GM18858 (cell line): ENCODE results near the gene WWTR1.
A peak's percentile ranks its signal among the peaks of the same experiment; 100 is the strongest.

Experiments
- ATAC-seq: cut with Tn5 transposase; IDR thresholded peaks from one replicate; pipeline ENCODE4 v1.9.1; 2021; ENCODE audit not compliant: unreplicated experiment

The WWTR1 gene

GRCh38 chr3:149596134-149596770, 61.6 kb downstream of the WWTR1 start:
- ATAC-seq: no peak

- no peak for ATAC-seq
Observed at GRCh38 chr3:149593418-149594160, 64.2 kb downstream of the WWTR1 start.

- no peak for ATAC-seq
Observed at GRCh38 chr3:149592758-149593240, 65.0 kb downstream of the WWTR1 start.

GRCh38 chr3:149590691-149591441, 67.0 kb downstream of the WWTR1 start:
- ATAC-seq: no peak

GRCh38 chr3:149589332-149589731, 68.5 kb downstream of the WWTR1 start:
- ATAC-seq: no peak

GRCh38 chr3:149588909-149589308, 68.9 kb downstream of the WWTR1 start:
- no peak for ATAC-seq

GRCh38 chr3:149587383-149587782, 70.4 kb downstream of the WWTR1 start:
- ATAC-seq: no peak

GRCh38 chr3:149586871-149587270, 71.0 kb downstream of the WWTR1 start:
- no peak for ATAC-seq

GRCh38 chr3:149585401-149585726, 72.5 kb downstream of the WWTR1 start:
- ATAC-seq: peak; percentile 93

- ATAC-seq: no peak
Observed at GRCh38 chr3:149583921-149584635, 73.7 kb downstream of the WWTR1 start.

GRCh38 chr3:149582395-149582794, 75.4 kb downstream of the WWTR1 start:
- no peak for ATAC-seq

GRCh38 chr3:149581681-149582370, 76.0 kb downstream of the WWTR1 start:
- no peak for ATAC-seq

GRCh38 chr3:149581248-149581647, 76.6 kb downstream of the WWTR1 start:
- no peak for ATAC-seq

GRCh38 chr3:149579838-149580542, 77.8 kb downstream of the WWTR1 start:
- ATAC-seq: peak; percentile 49

- ATAC-seq: no peak
Observed at GRCh38 chr3:149579161-149579560, 78.7 kb downstream of the WWTR1 start.

GRCh38 chr3:149577801-149578200, 80.0 kb downstream of the WWTR1 start:
- ATAC-seq: no peak

- peak; percentile 46 for ATAC-seq
Observed at GRCh38 chr3:149575961-149576564, 81.8 kb downstream of the WWTR1 start.

- ATAC-seq: no peak
Observed at GRCh38 chr3:149575213-149575960, 82.4 kb downstream of the WWTR1 start.
